HG02852 (cell line): ENCODE data around the gene SMIM35.
"Not testable (repeated sequence)": the region's sequence is repeated elsewhere in the genome, so short reads cannot be mapped to it uniquely, and the experiment has no call there.

Source experiments
- ATAC-seq: cut with Tn5 transposase; IDR thresholded peaks from one replicate; pipeline ENCODE4 v1.9.1; 2021; ENCODE audit warnings: mild to moderate bottlenecking, moderate library complexity; ENCODE audit not compliant: unreplicated experiment

The SMIM35 gene

DNA sequence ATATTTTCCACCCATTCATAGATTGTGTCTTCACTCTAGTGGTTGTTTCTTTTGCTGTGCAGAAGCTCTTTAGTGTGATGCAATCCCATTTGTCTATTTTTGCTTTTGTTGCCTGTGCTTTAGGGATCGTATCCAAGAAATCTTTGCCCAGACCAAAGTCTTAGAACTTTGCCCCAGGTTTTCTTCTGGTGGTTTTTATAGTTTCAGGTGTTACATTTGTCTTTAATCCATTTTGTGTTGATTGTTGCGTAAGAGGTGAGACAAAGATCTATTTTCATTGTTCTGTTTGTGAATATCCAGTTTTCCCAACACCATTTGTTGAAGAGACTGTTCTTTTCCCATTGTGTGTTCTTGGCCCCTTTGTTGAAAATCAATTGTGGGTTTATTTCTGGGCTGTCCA is 94.1 kb downstream of the SMIM35 start:
- no peak for ATAC-seq

DNA sequence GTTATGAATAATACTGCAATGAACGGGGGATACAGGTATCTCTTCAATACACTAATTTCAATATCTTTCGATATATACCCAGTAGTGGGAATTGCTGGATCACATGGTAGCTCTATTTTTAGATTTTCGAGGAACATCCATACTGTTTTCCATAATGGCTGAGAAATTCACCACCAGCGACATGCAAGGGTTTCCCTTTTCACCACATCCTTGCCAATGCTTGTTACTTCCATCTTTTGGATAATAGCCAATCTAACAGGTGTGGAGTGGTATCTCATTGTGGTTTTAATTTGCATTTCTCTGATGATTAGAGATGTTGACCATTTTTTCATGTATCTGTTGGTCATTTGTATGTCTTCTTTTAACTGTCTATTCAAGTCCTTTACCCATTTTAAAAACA is 94.6 kb downstream of the SMIM35 start:
- ATAC-seq: no peak

DNA sequence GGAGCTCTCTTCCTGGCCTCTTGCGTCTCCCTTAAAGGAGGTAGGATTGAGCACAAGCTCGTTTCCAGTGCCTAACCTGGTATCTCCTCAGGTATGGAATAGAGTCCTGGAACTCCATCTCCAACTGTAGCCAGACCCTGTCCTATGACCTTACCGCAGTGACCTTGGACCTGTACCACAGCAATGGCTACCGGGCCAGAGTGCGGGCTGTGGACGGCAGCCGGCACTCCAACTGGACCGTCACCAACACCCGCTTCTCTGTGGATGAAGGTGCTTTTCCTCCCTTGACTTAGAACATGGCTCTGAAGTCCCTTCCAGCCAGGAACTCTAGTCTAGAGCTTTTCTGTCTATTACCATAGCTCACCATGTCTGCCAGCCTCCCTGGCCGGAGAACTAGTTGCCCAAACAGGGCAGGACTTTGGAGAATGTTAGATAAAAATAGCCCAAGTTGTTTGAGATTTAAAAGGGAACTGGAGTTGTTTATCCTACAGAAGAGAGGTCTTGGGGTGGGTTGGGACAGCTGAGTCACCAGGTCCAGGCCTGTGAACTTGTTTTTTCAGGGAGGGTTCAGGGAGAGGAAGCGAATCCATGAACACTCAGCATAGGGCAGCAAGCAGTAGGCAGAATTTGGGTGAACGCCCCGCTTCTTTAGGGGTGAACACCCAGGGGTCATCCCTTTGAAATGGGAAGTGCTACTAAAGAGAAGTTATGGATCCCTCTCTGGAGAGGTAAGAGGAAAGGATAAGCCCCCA is 97.2 kb downstream of the SMIM35 start:
- no peak for ATAC-seq

DNA sequence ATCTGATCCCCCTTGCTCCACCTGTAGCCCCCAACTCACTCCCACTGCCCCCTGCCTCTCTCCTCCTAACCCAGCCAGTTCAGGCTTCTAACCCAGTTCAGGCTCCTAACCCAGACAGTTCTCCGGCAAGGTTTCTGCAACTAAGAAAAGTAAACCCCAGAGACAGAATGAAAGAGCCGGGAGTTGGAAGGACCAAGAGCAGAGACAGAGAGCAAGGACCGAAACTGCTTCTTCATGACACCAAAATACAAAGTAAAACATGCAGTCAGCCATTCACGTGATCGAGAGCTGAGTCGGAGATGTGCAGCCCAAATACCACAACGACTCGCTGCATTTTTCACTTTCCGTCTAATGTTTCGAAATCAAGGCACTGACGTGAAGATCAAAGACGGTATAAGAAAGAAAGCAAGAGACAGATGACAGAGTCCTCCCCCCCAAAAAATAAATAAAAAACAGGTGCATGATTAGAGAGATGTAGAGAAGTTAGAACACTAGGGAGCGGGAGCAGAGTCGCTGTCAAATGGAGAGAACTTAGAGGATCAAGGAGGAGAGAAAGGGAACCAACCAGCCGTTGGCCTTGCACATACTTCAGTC is 99.7 kb downstream of the SMIM35 start:
- ATAC-seq: peak; percentile 40

DNA sequence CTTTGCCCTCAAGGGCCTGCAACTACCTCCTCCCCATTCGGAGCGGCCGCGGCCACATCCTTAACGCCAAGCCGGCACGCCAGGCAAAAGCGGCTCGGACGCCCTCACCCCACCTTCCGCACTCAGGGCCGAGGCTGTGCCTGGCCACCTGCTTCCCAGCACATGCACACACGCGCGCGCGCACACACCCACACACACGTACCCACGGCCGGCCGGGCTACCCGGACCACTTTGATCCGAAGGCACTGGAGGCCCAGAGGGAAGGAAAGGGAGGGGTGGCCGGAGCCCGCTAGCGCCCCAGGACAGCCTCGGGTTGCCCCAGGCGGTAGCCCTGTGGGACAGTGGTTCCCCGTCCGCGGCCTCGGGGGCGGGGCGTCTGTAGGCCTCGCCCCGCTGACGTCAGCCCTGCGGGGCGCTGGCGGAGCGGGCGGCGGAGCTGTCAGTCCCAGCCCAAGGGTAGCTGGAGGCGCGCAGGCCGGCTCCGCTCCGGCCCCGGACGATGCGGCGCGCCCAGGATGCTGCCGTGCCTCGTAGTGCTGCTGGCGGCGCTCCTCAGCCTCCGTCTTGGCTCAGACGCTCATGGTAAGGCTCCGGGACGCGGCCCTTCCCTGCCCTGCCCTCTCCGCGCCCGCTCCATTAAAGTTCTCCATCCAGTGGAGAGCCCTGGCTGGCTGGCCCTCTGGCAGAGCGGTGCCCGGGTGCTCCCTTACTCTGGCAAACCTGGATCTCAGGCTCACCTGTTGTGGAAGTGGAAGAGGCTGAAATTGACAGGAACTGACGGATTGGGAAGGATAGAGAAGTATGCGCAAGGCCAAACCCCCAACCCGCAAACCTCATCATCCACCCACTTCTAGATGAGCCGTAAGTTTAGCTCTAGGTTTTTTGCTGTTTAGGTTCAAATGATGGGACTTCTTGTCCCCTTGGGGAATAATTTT is 100.5 kb downstream of the SMIM35 start, which contains the start of gene IL10RA:
Gene IL10RA (plus strand): TSS at position 442 of the 935 bp plus-strand sequence. CDS start 74 bp downstream, at position 516.
- ATAC-seq: peak; percentile 89

DNA sequence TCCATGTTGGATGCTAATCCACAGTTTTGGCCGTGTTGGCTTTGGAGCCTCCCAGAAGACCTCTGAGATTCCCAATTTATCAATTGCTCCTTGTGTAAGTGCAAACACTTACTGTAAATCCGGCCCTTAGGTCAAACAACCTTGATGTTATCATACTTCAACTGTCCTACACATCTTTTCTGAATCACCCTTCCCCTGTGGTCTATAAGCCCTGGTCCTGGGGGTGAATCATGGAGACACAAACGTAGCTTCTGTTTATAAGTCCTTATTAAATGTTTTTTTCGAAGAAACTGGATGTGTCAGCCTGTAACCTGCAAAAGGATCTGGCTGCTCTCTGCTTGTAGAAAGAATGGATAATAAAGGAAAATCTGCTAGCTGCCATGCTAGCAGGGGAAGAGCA is 102.3 kb downstream of the SMIM35 start:
- ATAC-seq: no peak

DNA sequence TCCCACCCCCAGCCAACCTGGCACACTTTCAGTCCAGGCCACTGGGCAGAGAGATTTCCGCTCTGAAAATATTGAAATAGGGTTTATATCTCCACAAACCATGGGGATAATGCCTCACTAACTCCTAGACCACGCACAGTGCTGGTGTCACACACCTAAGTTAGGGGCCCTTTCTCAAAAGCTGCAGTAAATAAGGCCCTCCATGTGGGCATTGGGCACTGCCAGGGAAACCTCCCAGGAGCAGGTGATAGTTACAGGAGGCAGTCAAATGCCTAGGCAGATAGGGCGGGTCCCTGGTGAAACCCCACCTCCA is 103.6 kb downstream of the SMIM35 start:
- no peak for ATAC-seq

DNA sequence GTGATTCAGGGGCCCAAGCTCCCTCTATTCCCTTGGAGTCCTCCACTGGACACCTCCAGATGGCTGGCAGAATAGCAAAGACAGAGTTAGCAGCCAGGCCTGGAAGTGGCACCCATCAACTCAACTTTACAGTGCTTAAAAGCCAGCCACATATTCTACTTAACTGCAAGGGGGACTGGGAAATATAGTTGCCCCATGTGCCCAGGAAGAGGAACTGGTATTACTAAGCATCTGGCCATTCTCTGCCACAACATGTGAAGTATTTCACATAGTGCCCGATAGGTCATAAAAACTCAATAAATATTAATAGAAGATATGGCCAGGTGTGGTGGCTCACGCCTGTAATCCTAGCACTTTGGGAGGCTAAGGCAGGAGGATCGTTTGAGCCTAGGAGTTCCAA is 106.0 kb downstream of the SMIM35 start:
- no peak for ATAC-seq

DNA sequence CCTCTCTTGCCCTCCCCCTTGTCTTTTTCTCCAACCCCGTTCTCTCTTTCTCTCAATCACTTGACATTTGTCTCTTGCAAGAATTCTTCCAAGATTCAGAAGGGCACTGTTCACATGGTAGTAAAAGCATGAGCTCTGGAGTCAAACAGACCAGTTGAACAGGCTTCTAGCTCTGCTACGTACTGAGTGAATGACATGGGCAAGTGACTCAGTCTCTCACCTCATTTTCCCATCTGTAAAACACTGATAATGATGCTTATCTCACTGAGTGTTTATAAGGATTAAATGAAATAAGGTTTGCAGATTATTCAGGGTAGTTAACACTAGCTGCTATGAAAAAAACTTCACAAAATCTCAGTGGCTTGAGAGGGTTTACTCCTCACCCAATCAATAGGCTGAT is 106.5 kb downstream of the SMIM35 start:
- ATAC-seq: no peak

DNA sequence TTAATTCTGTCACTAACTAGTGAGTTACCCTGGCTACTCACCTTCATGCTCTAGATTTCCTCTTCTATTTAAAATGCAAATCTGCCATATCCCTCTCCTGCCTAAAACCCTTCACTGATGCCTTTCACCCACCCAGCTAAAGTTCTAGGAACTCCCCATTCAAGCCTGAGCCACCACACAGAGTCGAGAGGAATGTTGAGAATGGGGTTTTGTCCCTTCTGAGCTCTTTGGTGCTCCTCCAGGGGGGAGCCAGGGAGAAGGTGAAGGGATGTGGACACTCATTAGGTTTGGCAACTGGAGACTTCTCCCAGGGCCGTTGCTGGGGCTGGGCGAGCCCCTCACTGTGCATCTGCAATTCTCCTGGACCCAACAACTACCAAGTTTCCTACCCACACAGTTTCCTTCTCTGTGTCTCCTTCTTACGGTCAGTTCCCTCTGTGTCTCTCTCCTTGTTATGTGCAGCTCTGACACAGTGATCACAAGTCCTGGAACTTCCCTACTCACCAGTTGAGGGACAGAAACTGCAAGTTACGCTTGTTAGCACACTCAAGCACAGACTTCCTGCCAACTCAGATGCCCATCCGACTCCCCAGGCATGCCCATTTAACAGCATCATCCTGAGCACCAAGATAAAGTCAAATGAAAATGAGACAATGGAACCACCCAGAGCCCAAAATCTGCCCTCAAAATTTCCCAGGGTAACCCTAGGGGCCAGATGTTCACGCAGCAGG is 107.1 kb downstream of the SMIM35 start:
- peak; percentile 45 for ATAC-seq

DNA sequence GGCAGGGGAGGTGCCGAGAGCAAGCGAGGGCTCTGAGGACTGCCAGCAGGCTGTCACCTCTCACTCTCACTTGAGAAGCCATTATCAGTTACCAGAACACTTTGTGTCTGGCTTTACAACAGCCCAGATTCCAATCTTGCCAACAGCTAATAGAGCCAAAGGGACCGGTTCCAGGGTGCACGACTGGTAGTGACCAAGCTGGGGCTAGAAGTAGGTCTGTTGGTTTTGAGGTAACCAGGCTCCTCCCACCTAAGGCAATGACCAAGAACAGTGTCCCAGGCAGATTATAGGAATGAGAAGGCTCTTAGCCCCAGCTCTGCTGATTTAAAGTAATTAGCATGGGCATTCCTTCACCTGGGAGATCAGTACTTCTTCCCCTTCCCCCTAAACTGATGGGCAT is 107.8 kb downstream of the SMIM35 start:
- ATAC-seq: no peak

DNA sequence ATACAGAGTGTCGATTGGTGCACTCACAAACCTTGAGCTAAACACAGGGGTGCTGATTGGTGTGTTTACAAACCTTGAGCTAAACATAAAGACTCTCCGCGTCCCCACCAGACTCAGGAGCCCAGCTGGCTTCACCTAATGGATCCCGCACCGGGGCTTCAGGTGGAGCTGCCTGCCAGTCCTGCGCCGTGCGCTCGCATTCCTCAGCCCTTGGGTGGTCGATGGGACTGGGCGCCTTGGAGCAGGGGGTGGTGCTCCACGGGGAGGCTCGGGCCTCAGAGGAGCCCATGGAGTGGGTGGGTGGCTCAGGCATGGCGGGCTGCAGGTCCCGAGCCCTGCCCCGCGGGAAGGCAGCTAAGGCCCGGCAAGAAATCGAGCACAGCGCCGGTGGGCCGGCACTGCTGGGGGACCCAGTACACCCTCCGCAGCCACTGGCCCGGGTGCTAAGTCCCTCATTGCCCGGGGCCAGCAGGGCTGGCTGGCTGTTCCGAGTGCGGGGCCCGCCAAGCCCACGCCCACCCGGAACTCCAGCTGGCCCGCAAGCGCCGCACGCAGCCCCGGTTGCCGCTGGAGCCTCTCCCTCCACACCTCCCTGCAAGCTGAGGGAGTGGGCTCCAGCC is 108.4 kb downstream of the SMIM35 start:
- not testable (repeated sequence) for ATAC-seq

DNA sequence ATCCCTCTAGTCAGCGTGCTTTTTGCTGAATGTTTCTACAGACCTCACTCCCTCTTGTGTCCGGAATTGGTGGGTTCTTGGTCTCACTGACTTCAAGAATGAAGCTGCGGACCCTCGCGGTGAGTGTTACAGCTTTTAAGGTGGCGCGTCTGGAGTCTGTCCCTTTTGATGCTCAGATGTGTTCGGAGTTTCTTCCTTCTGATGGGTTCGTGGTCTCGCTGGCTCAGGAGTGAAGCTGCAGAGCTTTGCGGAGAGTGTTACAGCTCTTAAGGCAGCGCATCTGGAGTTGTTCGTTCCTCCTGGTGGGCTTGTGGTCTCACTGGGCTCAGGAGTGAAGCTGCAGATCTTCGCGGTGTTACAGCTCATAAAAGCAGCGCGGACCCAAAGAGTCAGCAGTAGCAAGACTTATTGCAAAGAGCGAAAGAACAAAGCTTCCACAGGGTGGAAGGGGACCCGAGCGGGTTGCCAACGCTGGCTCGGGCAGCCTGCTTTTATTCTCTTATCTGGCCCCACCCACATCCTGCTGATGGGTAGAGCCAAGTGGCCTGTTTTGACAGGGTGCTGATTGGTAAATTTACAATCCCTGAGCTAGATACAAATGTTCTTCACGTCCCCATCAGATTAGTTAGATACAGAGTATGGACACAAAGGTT is 109.0 kb downstream of the SMIM35 start:
- not testable (repeated sequence) for ATAC-seq

DNA sequence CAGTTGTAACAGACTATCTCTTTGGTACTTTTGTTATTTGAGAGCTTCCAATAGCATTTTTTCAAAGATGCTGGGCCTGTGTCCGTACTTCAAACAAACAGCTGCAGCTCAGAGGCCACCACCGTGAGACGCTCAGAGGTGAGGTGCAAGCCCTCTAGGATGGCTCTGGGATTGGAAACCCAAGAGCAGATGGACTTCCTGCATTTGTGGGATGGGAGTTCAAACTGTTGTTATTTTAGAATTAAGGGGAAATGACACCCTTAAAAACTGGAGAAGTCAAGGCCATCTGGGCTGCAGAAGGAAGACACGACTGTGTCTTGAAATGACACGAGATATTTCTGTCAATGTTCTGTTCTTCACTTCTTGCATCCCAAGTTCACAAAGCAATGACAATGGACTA is 109.7 kb downstream of the SMIM35 start:
- no peak for ATAC-seq

DNA sequence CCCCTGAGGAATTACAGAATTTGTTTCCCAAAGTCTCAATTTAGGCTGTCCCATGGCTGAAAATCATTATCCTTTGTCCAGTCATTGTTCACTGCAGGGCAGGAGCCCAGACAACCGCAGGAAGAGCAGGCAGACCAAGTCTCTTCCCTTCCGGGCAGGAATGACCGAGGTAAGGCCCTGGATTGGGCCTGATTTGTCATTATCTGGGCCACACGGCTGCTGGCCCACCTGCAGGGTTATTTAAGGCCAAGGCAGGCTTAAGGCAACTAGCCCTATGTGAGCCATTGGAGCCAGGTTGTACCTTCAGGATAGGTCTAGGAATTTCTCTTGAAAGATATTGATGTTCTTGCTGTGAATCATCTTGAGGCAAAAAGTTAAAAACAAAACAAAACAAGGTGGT is 110.3 kb downstream of the SMIM35 start:
- ATAC-seq: no peak

DNA sequence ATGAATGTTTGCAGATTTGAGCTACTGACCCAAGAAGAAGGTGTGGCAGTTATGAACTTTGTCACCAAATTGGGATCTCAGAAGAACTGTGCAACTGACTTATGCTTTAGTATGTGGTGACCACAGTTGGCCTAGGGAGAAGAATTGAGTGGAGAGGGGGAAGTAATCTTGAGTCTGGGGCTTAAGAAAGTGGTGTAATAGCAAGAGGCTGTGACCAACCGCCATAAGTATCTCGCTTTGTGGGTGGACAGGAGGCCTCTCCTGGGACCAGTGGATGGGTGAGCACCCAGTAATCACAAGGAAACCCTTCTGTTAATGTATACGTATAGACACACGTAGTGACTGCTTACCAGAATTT is 113.3 kb downstream of the SMIM35 start:
- no peak for ATAC-seq

DNA sequence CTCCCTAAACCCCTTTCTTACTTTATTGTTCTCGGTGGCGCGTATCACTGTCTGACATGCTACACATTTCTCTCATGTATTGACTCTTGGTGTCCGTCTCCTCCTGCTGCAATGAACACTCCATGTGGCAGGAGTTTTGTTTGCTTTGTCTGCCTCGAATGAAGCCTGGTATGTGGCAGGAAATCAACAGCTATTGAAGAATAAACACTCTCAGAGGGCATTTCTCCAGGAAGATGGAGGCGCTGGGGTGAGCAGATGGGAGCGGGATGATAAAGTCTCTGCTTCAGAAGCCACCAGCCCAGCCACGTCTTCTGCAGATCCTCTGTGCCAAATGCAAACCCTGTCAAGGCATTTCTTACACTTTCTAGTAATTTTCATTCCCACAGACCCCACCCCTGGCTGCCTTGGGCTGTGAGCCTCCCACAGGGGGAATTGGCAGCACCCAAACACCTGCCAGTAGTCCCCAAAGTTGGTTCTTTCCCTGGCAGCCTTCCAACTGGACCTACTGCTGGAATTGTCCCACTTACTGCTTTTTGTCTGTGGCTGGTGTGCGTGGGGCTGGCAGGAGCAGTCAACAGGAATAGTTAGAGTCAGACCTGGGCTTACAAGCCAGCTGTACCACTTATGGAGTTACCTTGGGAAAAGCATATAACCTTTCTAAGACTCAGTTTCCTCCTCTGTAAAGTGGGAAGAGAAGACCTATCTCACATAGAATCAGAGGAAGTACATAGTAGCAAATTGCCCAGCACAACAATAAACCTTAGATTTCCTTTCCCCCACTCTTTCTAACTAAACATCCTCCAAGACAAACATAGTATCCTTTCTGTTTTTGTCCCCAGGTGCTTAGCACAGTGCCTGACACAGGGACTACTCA is 113.9 kb downstream of the SMIM35 start:
- ATAC-seq: no peak

DNA sequence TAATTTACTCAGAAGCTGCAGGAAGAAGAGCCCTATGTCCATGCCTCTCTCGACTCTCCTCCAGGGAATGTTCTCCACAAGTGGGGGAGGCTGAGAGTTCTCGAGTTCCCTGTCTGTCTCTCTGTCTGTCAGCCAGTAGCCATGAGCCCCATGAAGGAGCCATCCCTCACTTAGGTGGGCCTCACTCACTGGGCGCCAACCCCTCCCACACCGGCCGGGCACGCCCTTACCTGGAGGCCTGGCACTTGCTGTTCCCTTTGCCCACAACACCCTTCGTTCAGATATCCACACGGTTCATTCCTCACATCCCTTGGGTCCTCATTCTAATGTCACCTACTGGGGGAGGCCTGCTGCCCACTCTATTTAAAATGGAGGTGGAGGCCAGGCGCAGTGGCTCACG is 114.7 kb downstream of the SMIM35 start:
- ATAC-seq: no peak

DNA sequence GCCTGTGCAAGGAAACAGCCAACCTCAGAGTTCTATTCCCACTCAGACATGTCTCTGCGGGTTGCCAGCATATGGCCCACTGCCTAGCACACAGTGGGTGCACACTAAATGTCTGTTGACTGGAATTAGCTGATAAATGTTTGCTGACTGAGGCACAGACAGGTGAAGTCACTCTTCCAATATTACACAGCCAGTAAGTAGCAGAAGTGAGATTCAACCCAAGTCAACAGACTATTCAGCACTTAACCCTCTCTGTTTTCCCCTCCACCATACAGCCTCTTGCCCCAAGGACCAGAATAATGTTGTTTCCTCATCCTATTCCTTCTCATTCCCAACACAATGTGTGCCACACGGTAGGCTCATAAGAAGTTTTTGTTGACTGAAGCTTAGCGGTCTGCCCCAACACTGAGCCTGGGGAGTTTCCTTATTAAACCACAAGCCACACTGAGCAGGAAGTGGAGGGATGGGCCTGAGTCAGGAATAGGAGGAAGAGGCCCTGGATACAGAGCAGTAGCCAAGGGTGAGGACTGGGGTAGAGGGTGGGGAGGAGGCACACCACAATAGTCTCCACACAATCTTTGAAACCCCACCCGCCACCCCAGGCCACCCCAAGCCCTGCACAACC is 116.3 kb downstream of the SMIM35 start:
- no peak for ATAC-seq
